HCT116 (cell line): ENCODE data around the gene CALD1. TPM values are rescaled to one million over a fixed set of nuclear protein-coding genes. Genes with fewer than 3 reads are reported as not detected.

ENCODE experiments used
- ATAC-seq: fragments of 200-7000 bp; cut with Tn5 transposase; 2 replicates; pipeline ENCODE4 v1.9.1; 2020; ENCODE audit warnings: mild to moderate bottlenecking, moderate library complexity
- BruUV-seq: library from RNA; stranded (reverse); fragments of 400-500 nt; replicated peaks from 2 replicates; lab custom pipeline; 2021; lab: Mats Ljungman, UMichigan
- CTCF ChIA-PET: fragments of 300-600 bp; sonication (Branson Sonifier 250); formaldehyde crosslinking; loops from one replicate; lab custom pipeline; 2021; ENCODE audit warnings: antibody characterized with exemption; lab: Charles Lee
- POLR2A ChIA-PET: fragments of 300-600, 350-600 bp; sonication (Branson Sonifier 250); formaldehyde crosslinking; loops from one replicate; lab custom pipeline; 2021; ENCODE audit warnings: antibody characterized with exemption; lab: Charles Lee
- RAD21 ChIA-PET, 2 experiments: fragments of 300-600 bp; sonication (Branson Sonifier 250); formaldehyde crosslinking; loops; one replicate each; lab custom pipeline; 2023; ENCODE audit warnings: low total read pairs in 2 of 2; ENCODE audit not compliant: uncharacterized antibody in 2 of 2, unreplicated experiment in 2 of 2, low non-redundant PET in 1 of 2; lab: Charles Lee
- DNase-seq: peaks from one replicate; pipeline ENCODE4 v3.0.0-alpha.2; 2010; ENCODE audit warnings: low read depth, low spot score
- H2AFZ ChIP-seq: fragments of 200-600 bp; shearing (Covaris generic), sonication (generic); 2 replicates; pipeline ENCODE4 v1.6.1; 2017; ENCODE audit warnings: low read depth, mixed run types, mixed read lengths, antibody characterized with exemption, low read length; ENCODE audit not compliant: poor library complexity, severe bottlenecking
- H3K27ac ChIP-seq: 2 replicates; pipeline ENCODE4 v1.5.1; 2012; ENCODE audit warnings: low read depth, low read length
- H3K27me3 ChIP-seq: fragments of 200-600 bp; sonication (generic); 2 replicates; pipeline ENCODE4 v1.6.1; 2016; ENCODE audit warnings: mixed run types, low read length, mixed read lengths; ENCODE audit not compliant: insufficient read depth
- H3K36me3 ChIP-seq, 2 experiments: fragments of 200-500 bp in 1 of 2; fragments of 200-600 bp in 1 of 2; sonication (Bioruptor generic) in 1 of 2; sonication (generic) in 1 of 2; 2 replicates each; pipeline versions ENCODE4 v1.5.1 to v1.6.1; 2014 to 2016; ENCODE audit warnings: low read length in 2 of 2, inconsistent platforms in 1 of 2, mixed read lengths in 1 of 2, mixed run types in 1 of 2; ENCODE audit not compliant: insufficient read depth in 2 of 2, control insufficient read depth in 1 of 2
- H3K4me1 ChIP-seq, 2 experiments: fragments of 200-600 bp in 1 of 2; sonication (generic) in 1 of 2; 2 replicates each; pipeline versions ENCODE4 v1.5.1 to v1.6.1; 2012 to 2017; ENCODE audit warnings: low read length in 2 of 2, inconsistent platforms in 1 of 2, mild to moderate bottlenecking in 1 of 2, mixed read lengths in 1 of 2, mixed run types in 1 of 2, moderate library complexity in 1 of 2; ENCODE audit not compliant: insufficient read depth in 2 of 2, control insufficient read depth in 1 of 2
- H3K4me2 ChIP-seq: fragments of 200-600 bp; sonication (generic); 2 replicates; pipeline ENCODE4 v1.6.1; 2017; ENCODE audit warnings: mixed run types, low read length, mixed read lengths
- H3K4me3 ChIP-seq, 2 experiments: fragments of 200-600 bp in 1 of 2; sonication (generic) in 1 of 2; replicated peaks in 1 of 2; 2 replicates each; pipeline ENCODE4 v1.5.1; 2011 to 2016; ENCODE audit warnings: low read length in 2 of 2, control low read depth in 1 of 2, low read depth in 1 of 2, mild to moderate bottlenecking in 1 of 2, mixed read lengths in 1 of 2, mixed run types in 1 of 2
- H3K79me2 ChIP-seq: fragments of 200-600 bp; sonication (generic); 2 replicates; pipeline ENCODE4 v1.6.1; 2017; ENCODE audit warnings: mild to moderate bottlenecking, mixed run types, low read length, moderate library complexity, mixed read lengths; ENCODE audit not compliant: insufficient read depth
- H3K9ac ChIP-seq: fragments of 200-600 bp; sonication (generic); 2 replicates; pipeline ENCODE4 v1.6.1; 2016; ENCODE audit warnings: low read length, mixed read lengths
- H3K9me2 ChIP-seq: fragments of 200-600 bp; sonication (generic), shearing (Covaris generic); 2 replicates; pipeline ENCODE4 v1.6.1; 2017; ENCODE audit warnings: mixed run types, mild to moderate bottlenecking, moderate library complexity; ENCODE audit not compliant: insufficient read depth
- H3K9me3 ChIP-seq, 2 experiments: fragments of 200-500 bp in 1 of 2; fragments of 200-600 bp in 1 of 2; sonication (Bioruptor generic) in 1 of 2; sonication (generic) in 1 of 2; 2 replicates each; pipeline ENCODE4 v1.6.1; 2014 to 2017; ENCODE audit warnings: low read length in 2 of 2, mixed read lengths in 2 of 2, inconsistent platforms in 1 of 2, low read depth in 1 of 2, mild to moderate bottlenecking in 1 of 2, mixed run types in 1 of 2, moderate library complexity in 1 of 2; ENCODE audit not compliant: control insufficient read depth in 1 of 2, insufficient read depth in 1 of 2
- H4K20me1 ChIP-seq: fragments of 200-600 bp; sonication (generic), shearing (Covaris generic); 2 replicates; pipeline ENCODE4 v1.6.1; 2017; ENCODE audit warnings: mixed run types, mild to moderate bottlenecking, moderate library complexity; ENCODE audit not compliant: insufficient read depth
- CBX3 ChIP-seq: IDR thresholded peaks from 2 replicates; pipeline ENCODE4 v1.6.1; 2012; ENCODE audit warnings: low read depth
- EGR1 ChIP-seq: IDR thresholded peaks from 2 replicates; pipeline ENCODE4 v1.6.1; 2012; ENCODE audit warnings: low read depth
- ELF1 ChIP-seq: IDR thresholded peaks from 2 replicates; pipeline ENCODE4 v1.6.1; 2012; ENCODE audit warnings: low read depth, borderline replicate concordance
- FOSL1 ChIP-seq: IDR thresholded peaks from 2 replicates; pipeline ENCODE4 v1.6.1; 2012; ENCODE audit warnings: low read depth
- POLR2A ChIP-seq: IDR thresholded peaks from 2 replicates; pipeline ENCODE4 v1.7.0; 2011; ENCODE audit warnings: borderline replicate concordance; ENCODE audit not compliant: insufficient read depth, insufficient read length; ENCODE audit errors: extremely low read depth
- POLR2AphosphoS5 ChIP-seq: IDR thresholded peaks from 2 replicates; pipeline ENCODE4 v1.6.1; 2011; ENCODE audit warnings: mild to moderate bottlenecking, low read depth, low read length, moderate library complexity
- RAD21 ChIP-seq: IDR thresholded peaks from 2 replicates; pipeline ENCODE4 v1.6.1; 2012; ENCODE audit warnings: low read depth, mild to moderate bottlenecking
- SP1 ChIP-seq: IDR thresholded peaks from 2 replicates; pipeline ENCODE4 v1.6.1; 2012; ENCODE audit warnings: low read depth
- SRF ChIP-seq: IDR thresholded peaks from 2 replicates; pipeline ENCODE4 v1.6.1; 2012; ENCODE audit warnings: low read depth
- TCF7L2 ChIP-seq: IDR thresholded peaks from 2 replicates; pipeline ENCODE4 v1.7.0; 2011; ENCODE audit warnings: borderline replicate concordance, inconsistent platforms; ENCODE audit not compliant: insufficient read depth, insufficient read length; ENCODE audit errors: extremely low read depth
- YY1 ChIP-seq: IDR thresholded peaks from 2 replicates; pipeline ENCODE4 v1.6.1; 2011; ENCODE audit warnings: low read length, low read depth, moderate library complexity, mild to moderate bottlenecking; ENCODE audit not compliant: insufficient replicate concordance; ENCODE audit errors: extremely low read depth
- ZBTB33 ChIP-seq: IDR thresholded peaks from 2 replicates; pipeline ENCODE4 v1.6.1; 2011; ENCODE audit warnings: mild to moderate bottlenecking, low read length, moderate library complexity; ENCODE audit not compliant: insufficient replicate concordance; ENCODE audit errors: extremely low read depth
- ZFX ChIP-seq: fragments of 450-650 bp; IDR thresholded peaks from 2 replicates; pipeline ENCODE4 v1.6.1; 2017
- ZNF274 ChIP-seq: fragments of 200-500 bp; sonication (Bioruptor generic); IDR thresholded peaks from 2 replicates; pipeline ENCODE4 v1.6.1; 2014; ENCODE audit warnings: mild to moderate bottlenecking, low read depth, low read length, inconsistent platforms
- intact Hi-C: fragments of 100-400 bp; cut with micrococcal nuclease; formaldehyde crosslinking; loops from 2 replicates; pipeline ENCODE4 v1.10.0; 2022
- total RNA-seq: library from RNA; stranded (reverse); gene quantifications from one replicate; pipeline ENCODE4 v1.2.1, GENCODE V29; 2021; ENCODE audit not compliant: unreplicated experiment
- TF ChIP-seq, protein P1 (sequence below): IDR thresholded peaks from 2 replicates; pipeline ENCODE4 v1.6.1; 2012; ENCODE audit warnings: low read depth

The CALD1 gene
- total RNA-seq, 1 experiment from 2014 or later: 66.8 TPM

GRCh38 chr7:134818613-134819345 lies 39.3 kb downstream of the CALD1 start:
- ChIA-PET RAD21 (no interaction called here), POLR2A (no interaction called here), CTCF (no interaction called here)
- Histone ChIP-seq H3K27me3 (no peaks in the 10 kb centered on the region), H3K4me2 (no peak overlapping the region), H3K4me1 (no peaks in the 10 kb centered on the region), H2AFZ (no peak overlapping the region), H3K27ac (no peak overlapping the region), H3K9ac (no peak overlapping the region), H3K9me3 (no peaks in the 10 kb centered on the region), H3K79me2 (no peaks in the 10 kb centered on the region), H3K36me3 (no peaks in the 10 kb centered on the region), H3K4me3 (no peak overlapping the region), H4K20me1 (no peaks in the 10 kb centered on the region), H3K9me2 (no peaks in the 10 kb centered on the region; the same call in 1 of the 2 replicates)
- no TSS peak for BruUV-seq
- intact Hi-C loops: no loop called here
- TF ChIP-seq FOSL1: no peak
- no peak for TF ChIP-seq YY1
- no peak for TF ChIP-seq SRF
- no peak for TF ChIP-seq SP1
- no peak for TF ChIP-seq ZBTB33
- no peak for TF ChIP-seq RAD21
- no peak for TF ChIP-seq POLR2AphosphoS5
- TF ChIP-seq TCF7L2: no peak
- no peak for TF ChIP-seq ZNF274
- TF ChIP-seq, protein P1, sequence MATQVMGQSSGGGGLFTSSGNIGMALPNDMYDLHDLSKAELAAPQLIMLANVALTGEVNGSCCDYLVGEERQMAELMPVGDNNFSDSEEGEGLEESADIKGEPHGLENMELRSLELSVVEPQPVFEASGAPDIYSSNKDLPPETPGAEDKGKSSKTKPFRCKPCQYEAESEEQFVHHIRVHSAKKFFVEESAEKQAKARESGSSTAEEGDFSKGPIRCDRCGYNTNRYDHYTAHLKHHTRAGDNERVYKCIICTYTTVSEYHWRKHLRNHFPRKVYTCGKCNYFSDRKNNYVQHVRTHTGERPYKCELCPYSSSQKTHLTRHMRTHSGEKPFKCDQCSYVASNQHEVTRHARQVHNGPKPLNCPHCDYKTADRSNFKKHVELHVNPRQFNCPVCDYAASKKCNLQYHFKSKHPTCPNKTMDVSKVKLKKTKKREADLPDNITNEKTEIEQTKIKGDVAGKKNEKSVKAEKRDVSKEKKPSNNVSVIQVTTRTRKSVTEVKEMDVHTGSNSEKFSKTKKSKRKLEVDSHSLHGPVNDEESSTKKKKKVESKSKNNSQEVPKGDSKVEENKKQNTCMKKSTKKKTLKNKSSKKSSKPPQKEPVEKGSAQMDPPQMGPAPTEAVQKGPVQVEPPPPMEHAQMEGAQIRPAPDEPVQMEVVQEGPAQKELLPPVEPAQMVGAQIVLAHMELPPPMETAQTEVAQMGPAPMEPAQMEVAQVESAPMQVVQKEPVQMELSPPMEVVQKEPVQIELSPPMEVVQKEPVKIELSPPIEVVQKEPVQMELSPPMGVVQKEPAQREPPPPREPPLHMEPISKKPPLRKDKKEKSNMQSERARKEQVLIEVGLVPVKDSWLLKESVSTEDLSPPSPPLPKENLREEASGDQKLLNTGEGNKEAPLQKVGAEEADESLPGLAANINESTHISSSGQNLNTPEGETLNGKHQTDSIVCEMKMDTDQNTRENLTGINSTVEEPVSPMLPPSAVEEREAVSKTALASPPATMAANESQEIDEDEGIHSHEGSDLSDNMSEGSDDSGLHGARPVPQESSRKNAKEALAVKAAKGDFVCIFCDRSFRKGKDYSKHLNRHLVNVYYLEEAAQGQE: no peak
- TF ChIP-seq POLR2A: no peak
- TF ChIP-seq ELF1: no peak
- no peak for TF ChIP-seq CBX3
- no peak for TF ChIP-seq EGR1
- no peak for TF ChIP-seq ZFX
- no peak for ATAC-seq
- DNase-seq: no peak
